Naive thymus-derived CD4-positive, alpha-beta T cell (primary cell): ENCODE results near the gene MIER1. TPM values are rescaled to one million over a fixed set of nuclear protein-coding genes. Genes with fewer than 3 reads are reported as not detected.
"Not testable (repeated sequence)": the region's sequence is repeated elsewhere in the genome, so short reads cannot be mapped to it uniquely, and the experiment has no call there.

Source experiments
- ATAC-seq: fragments of 150-1000 bp; cut with Tn5 transposase; 2 replicates; pipeline ENCODE4 v1.10.0; 2021; ENCODE audit warnings: mild to moderate bottlenecking, moderate library complexity
- CTCF ChIA-PET: fragments of 350-600 bp; sonication (Branson Sonifier 250); formaldehyde crosslinking; loops from one replicate; lab custom pipeline; 2021; ENCODE audit warnings: antibody characterized with exemption; lab: Charles Lee
- POLR2A ChIA-PET: fragments of 350-600 bp; sonication (Branson Sonifier 250); formaldehyde crosslinking; loops from one replicate; lab custom pipeline; 2021; ENCODE audit warnings: antibody characterized with exemption, inconsistent platforms; lab: Charles Lee
- DNase-seq, 9 donors: peaks; one replicate each; pipeline versions ENCODE4 v3.0.0 to v3.0.0-alpha.2; 2020 to 2022; ENCODE audit warnings: mixed read lengths in 1 of 9
- H3K27ac ChIP-seq: one replicate; pipeline ENCODE4 v1.7.0; 2013; ENCODE audit warnings: mild to moderate bottlenecking, low read depth, low read length, moderate library complexity
- H3K27me3 ChIP-seq, 2 donors: one replicate each; pipeline ENCODE4 v1.7.0; 2013; ENCODE audit warnings: low read length in 2 of 2, mild to moderate bottlenecking in 2 of 2, moderate library complexity in 2 of 2; ENCODE audit not compliant: control insufficient read depth in 2 of 2, insufficient read depth in 2 of 2
- H3K36me3 ChIP-seq, 3 experiments: 1 replicate in 2 of 3; 2 replicates in 1 of 3; pipeline ENCODE4 v1.7.0; 2013; ENCODE audit warnings: low read length in 3 of 3, mild to moderate bottlenecking in 3 of 3, moderate library complexity in 1 of 3; ENCODE audit not compliant: insufficient read depth in 3 of 3, control insufficient read depth in 2 of 3
- H3K4me1 ChIP-seq, 2 donors: one replicate each; pipeline ENCODE4 v1.7.0; 2013; ENCODE audit warnings: low read length in 2 of 2, mild to moderate bottlenecking in 2 of 2, moderate library complexity in 1 of 2; ENCODE audit not compliant: control insufficient read depth in 2 of 2, insufficient read depth in 2 of 2
- H3K4me3 ChIP-seq: 2 replicates; pipeline ENCODE4 v1.7.0; 2013; ENCODE audit warnings: mild to moderate bottlenecking, low read length
- H3K9me3 ChIP-seq, 3 experiments: 1 replicate in 2 of 3; 2 replicates in 1 of 3; pipeline ENCODE4 v1.7.0; 2013; ENCODE audit warnings: low read length in 3 of 3; ENCODE audit not compliant: control insufficient read depth in 2 of 3
- H3K27ac Mint-ChIP-seq, 9 donors: one replicate each; pipeline ENCODE4 v1.8.0; 2020 to 2022; ENCODE audit warnings: mixed read lengths in 9 of 9, mild to moderate bottlenecking in 8 of 9, moderate library complexity in 5 of 9, inconsistent platforms in 2 of 9
- H3K27me3 Mint-ChIP-seq, 5 donors: one replicate each; pipeline ENCODE4 v1.8.0; 2021 to 2022; ENCODE audit warnings: mixed read lengths in 5 of 5, mild to moderate bottlenecking in 1 of 5
- H3K36me3 Mint-ChIP-seq, 5 donors: one replicate each; pipeline ENCODE4 v1.8.0; 2020 to 2022; ENCODE audit warnings: mixed read lengths in 5 of 5, mild to moderate bottlenecking in 3 of 5, inconsistent platforms in 1 of 5
- H3K4me1 Mint-ChIP-seq, 7 donors: one replicate each; pipeline ENCODE4 v1.8.0; 2020 to 2022; ENCODE audit warnings: mixed read lengths in 7 of 7, mild to moderate bottlenecking in 3 of 7, inconsistent platforms in 1 of 7
- H3K4me3 Mint-ChIP-seq, 10 donors: one replicate each; pipeline ENCODE4 v1.8.0; 2020 to 2022; ENCODE audit warnings: mild to moderate bottlenecking in 10 of 10, mixed read lengths in 10 of 10, moderate library complexity in 6 of 10, inconsistent platforms in 2 of 10
- H3K9me3 Mint-ChIP-seq, 11 donors: one replicate each; pipeline ENCODE4 v1.8.0; 2020 to 2022; ENCODE audit warnings: mixed read lengths in 11 of 11, mild to moderate bottlenecking in 4 of 11, inconsistent platforms in 1 of 11, moderate library complexity in 1 of 11
- intact Hi-C, 2 donors: fragments of 100-400 bp; cut with micrococcal nuclease; formaldehyde crosslinking; loops; one replicate each; pipeline ENCODE4 v1.15.1; 2023
- polyA plus RNA-seq, 2 donors: library from polyadenylated mRNA; unstranded; fragments of 300-500 nt; fragmentation: Illumina TruSeq; gene quantifications; one replicate each; pipeline ENCODE4 v1.2.3, GENCODE V29; 2021
- total RNA-seq, 6 experiments: library from RNA in 5 of 6; stranded (reverse) in 5 of 6; gene quantifications; 1 replicate in 5 of 6; 2 replicates in 1 of 6; pipeline ENCODE4 v1.2.3 and lab custom pipeline; 2021 to 2026

Gene MIER1
- total and polyA plus RNA-seq, 7 experiments from 2014 or later, result 35.8 to 73.6 (median 68.5) TPM

DNA sequence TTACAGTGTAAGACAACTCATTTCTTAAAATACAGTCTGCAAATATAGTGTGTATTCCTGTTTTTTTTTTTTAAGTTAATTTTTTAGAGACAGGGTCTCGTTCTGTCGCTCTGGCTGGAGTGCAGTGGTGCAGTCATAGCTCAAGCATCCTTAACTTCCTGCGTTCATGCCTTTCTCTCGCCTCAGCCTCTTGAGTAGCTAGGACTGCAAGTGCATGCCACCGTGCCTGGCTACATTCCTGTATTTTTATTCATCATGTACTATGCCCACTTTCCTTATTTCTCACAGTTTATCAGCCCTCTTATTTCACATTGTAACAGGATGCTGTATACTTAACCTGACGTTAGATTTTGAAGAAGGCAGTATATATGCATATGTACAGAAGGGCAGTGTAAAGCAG, 26.7 kb downstream of the MIER1 start:
- H3K36me3 ChIP-seq, result peaks cover 3 to 68% (median 9%) of the 10 kb centered on the region in 3 experiments
- H3K9me3 ChIP-seq, result no peaks in the 10 kb centered on the region
- CTCF ChIA-PET, result interaction anchor here (0.6 kb wide), 1 partner anchor 178 kb away, joined by 4 read pairs; no protein-coding TSS in a partner anchor
- H3K4me3 ChIP-seq, result no peak overlapping the region
- POLR2A ChIA-PET, result interaction anchor here (0.7 to 1.0 kb wide), 2 partner anchors 8 to 19 kb away, joined by 3 read pairs; no protein-coding TSS in a partner anchor
- ATAC-seq (no peak), DNase-seq (no peak)
- peaks cover 0 to 6% of the 10 kb centered on the region in 2 donors for H3K4me1 ChIP-seq
- no peaks in the 10 kb centered on the region for H3K27me3 ChIP-seq
- intact Hi-C loops, result loop anchor here in 1 of 2 donors (5.0 kb wide), 1 partner anchor 184 kb away; no protein-coding TSS in a partner anchor
- no peak overlapping the region for H3K4me3 Mint-ChIP-seq
- peaks cover 20 to 72% (median 57%) of the 10 kb centered on the region in 7 donors for H3K4me1 Mint-ChIP-seq
- no peak overlapping the region for H3K27ac ChIP-seq
- H3K9me3 Mint-ChIP-seq, result no peaks in the 10 kb centered on the region
- no peaks in the 10 kb centered on the region for H3K27me3 Mint-ChIP-seq
- peak overlapping the region in 5 of 9 donors; percentile 9 to 72 (median 18) for H3K27ac Mint-ChIP-seq
- peaks cover 11 to 56% (median 21%) of the 10 kb centered on the region in 5 donors for H3K36me3 Mint-ChIP-seq

DNA sequence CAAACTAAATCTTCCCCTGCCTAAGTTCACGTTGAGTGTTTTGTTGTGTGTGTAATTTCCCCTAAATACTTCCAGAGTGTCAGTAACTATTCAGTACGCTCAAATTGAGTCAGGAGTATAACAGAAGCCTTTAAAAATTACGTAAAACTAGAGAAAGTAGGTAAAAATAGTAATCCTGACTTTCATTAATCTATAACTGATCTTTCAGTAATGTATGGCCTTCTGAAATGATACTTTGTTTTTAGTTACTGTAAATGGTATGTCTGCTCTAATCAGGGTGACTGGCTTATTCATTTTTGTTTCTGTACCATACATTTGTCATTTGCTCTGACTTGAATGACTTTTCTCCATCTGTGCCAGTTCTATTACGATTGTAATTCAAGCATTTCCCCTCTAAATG, 29.4 kb downstream of the MIER1 start:
- peaks cover 9 to 73% (median 56%) of the 10 kb centered on the region in 7 donors for H3K4me1 Mint-ChIP-seq
- no peak for ATAC-seq
- Histone ChIP-seq H3K27me3 (no peaks in the 10 kb centered on the region), H3K27ac (no peak overlapping the region), H3K4me3 (no peak overlapping the region), H3K9me3 (no peaks in the 10 kb centered on the region), H3K36me3 (peaks cover 0 to 48% (median 0%) of the 10 kb centered on the region in 3 experiments), H3K4me1 (no peaks in the 10 kb centered on the region)
- CTCF ChIA-PET, result no interaction called here
- H3K27me3 Mint-ChIP-seq, result no peaks in the 10 kb centered on the region
- no peak overlapping the region for H3K4me3 Mint-ChIP-seq
- H3K27ac Mint-ChIP-seq, result peak overlapping the region in 6 of 9 donors; percentile 3 to 83 (median 62)
- POLR2A ChIA-PET, result no interaction called here
- H3K9me3 Mint-ChIP-seq, result no peaks in the 10 kb centered on the region
- intact Hi-C loops, result loop anchor here in 1 of 2 donors (5.0 kb wide), 1 partner anchor 187 kb away; no protein-coding TSS in a partner anchor
- peaks cover 12 to 50% (median 17%) of the 10 kb centered on the region in 5 donors for H3K36me3 Mint-ChIP-seq
- DNase-seq, result no peak

DNA sequence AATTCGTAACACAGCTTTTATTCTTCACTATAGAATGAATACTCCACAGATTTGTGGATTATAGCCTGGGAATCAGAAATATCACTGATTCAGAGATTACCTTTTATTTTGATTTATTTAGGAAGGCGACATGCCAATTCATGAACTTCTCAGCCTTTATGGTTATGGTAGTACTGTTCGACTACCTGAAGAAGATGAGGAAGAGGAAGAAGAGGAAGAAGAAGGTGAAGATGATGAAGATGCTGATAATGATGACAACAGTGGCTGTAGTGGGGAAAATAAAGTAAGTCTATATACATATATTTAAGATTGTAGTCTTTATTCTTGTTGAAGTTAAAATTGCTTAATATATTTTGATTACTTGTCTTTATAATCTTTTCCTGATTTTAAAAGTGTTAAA, 33.1 kb downstream of the MIER1 start:
- CTCF ChIA-PET, result no interaction called here
- H3K4me3 Mint-ChIP-seq, result no peak overlapping the region
- Histone ChIP-seq H3K36me3 (peaks cover 5 to 19% (median 5%) of the 10 kb centered on the region in 3 experiments), H3K4me1 (peaks cover 0 to 10% of the 10 kb centered on the region in 2 donors), H3K27ac (no peak overlapping the region), H3K9me3 (no peaks in the 10 kb centered on the region), H3K4me3 (no peak overlapping the region), H3K27me3 (no peaks in the 10 kb centered on the region)
- ATAC-seq (no peak), DNase-seq (no peak)
- H3K9me3 Mint-ChIP-seq, result no peaks in the 10 kb centered on the region
- POLR2A ChIA-PET, result interaction anchor here (0.9 kb wide), 1 partner anchor 27 kb away, joined by 4 read pairs; no protein-coding TSS in a partner anchor
- intact Hi-C loops, result loop anchor here in 1 of 2 donors (2.0 kb wide), 1 partner anchor 13 kb away; no protein-coding TSS in a partner anchor
- H3K27ac Mint-ChIP-seq, result peak overlapping the region in 6 of 9 donors; percentile 17 to 85 (median 54)
- peaks cover 8 to 58% (median 24%) of the 10 kb centered on the region in 5 donors for H3K36me3 Mint-ChIP-seq
- H3K4me1 Mint-ChIP-seq, result peaks cover 16 to 79% (median 62%) of the 10 kb centered on the region in 7 donors
- H3K27me3 Mint-ChIP-seq, result no peaks in the 10 kb centered on the region

DNA sequence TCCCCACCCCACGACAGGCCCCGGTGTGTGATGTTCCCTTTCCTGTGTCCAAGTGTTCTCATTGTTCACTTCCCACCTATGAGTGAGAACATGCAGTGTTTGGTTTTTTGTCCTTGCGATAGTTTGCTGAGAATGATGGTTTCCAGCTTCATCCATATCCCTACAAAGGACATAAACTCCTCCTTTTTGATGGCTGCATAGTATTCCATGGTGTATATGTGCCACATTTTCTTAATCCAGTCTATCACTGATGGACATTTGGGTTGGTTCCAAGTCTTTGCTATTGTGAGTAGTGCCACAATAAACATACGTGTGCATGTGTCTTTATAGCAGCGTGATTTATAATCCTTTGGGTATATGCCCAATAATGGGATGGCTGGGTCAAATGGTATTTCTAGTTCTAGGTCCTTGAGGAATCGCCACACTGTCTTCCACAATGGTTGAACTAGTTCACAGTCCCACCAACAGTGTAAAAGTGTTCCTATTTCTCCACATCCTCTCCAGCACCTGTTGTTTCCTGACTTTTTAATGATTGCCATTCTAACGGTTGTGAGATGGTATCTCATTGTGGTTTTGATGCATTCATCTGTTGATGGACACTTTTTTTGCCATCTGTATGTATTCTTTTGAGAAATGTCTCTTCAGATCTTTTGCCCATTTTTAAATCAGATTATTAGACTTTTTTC, 41.5 kb downstream of the MIER1 start:
- H3K36me3 Mint-ChIP-seq, result peaks cover 27 to 56% (median 54%) of the 10 kb centered on the region in 5 donors
- ATAC-seq, result not testable (repeated sequence)

DNA sequence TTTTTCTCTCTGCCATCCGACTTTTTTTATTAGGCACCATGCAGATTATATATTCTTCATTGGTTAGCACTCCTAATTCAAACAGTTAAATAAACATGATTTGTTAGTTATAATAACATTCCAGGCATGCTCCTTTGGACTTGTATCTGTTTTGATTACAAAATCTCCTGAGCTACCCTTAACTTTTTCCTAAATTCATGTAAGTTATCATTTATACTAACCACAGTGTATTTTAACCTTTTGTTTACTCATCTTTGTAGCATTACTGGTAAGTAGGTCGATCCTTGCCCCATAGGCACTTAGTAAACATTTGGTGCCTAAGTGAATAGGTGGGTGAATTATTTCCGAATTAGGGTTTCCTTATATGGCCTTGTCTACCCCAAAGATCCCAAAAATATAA, 43.8 kb downstream of the MIER1 start:
- ChIA-PET POLR2A (no interaction called here), CTCF (no interaction called here)
- H3K4me3 Mint-ChIP-seq, result no peak overlapping the region
- Histone ChIP-seq H3K4me3 (no peak overlapping the region), H3K9me3 (no peaks in the 10 kb centered on the region), H3K27ac (no peak overlapping the region), H3K27me3 (no peaks in the 10 kb centered on the region), H3K4me1 (no peaks in the 10 kb centered on the region), H3K36me3 (peaks cover 9 to 48% (median 14%) of the 10 kb centered on the region in 3 experiments)
- H3K27ac Mint-ChIP-seq, result peak overlapping the region in 7 of 9 donors; percentile 10 to 91 (median 59)
- peaks cover 33 to 55% (median 50%) of the 10 kb centered on the region in 5 donors for H3K36me3 Mint-ChIP-seq
- H3K27me3 Mint-ChIP-seq, result no peaks in the 10 kb centered on the region
- peaks cover 12 to 44% (median 31%) of the 10 kb centered on the region in 7 donors for H3K4me1 Mint-ChIP-seq
- intact Hi-C loops, result no loop called here
- DNase-seq (no peak), ATAC-seq (no peak)
- peaks cover 0 to 14% (median 5%) of the 10 kb centered on the region in 11 donors for H3K9me3 Mint-ChIP-seq

More for the DNA sequence above, 41.5 kb downstream of the MIER1 start:
- DNase-seq, CTCF ChIA-PET, H3K4me3 ChIP-seq, H3K27ac ChIP-seq, POLR2A ChIA-PET, H3K4me3 Mint-ChIP-seq, H3K27me3 Mint-ChIP-seq, H3K27me3 ChIP-seq, H3K9me3 ChIP-seq, H3K4me1 ChIP-seq: not testable (repeated sequence)
- H3K9me3 Mint-ChIP-seq, result peaks cover 0 to 14% (median 5%) of the 10 kb centered on the region in 11 donors
- peaks cover 9 to 45% (median 31%) of the 10 kb centered on the region in 7 donors for H3K4me1 Mint-ChIP-seq
- H3K36me3 ChIP-seq, result peaks cover 14 to 44% (median 14%) of the 10 kb centered on the region in 3 experiments
- H3K27ac Mint-ChIP-seq, result peak overlapping the region in 7 of 9 donors; percentile 17 to 90 (median 59)
- intact Hi-C loops, result loop anchor here (2.0 kb wide), 1 partner anchor 14 kb away; no protein-coding TSS in a partner anchor

DNA sequence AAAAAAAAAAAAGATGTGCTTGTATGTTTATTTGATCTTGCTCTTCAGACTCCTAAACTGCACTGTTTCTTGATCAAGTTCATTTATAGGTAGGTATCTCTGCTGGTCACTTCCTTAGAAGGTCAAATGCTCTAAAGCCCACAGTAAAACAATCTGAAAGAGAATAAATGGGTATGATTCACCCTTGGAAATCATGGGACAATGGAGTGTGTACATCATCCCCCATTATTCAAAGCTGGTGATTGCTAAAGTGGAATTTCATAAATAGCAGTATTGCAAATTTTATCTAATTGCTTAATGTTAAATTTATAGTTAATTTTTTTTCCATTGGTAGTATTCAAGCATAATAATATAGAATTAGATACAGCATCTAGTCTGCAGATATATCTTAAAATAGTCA, 53.4 kb downstream of the MIER1 start:
- CTCF ChIA-PET, result interaction anchor here (1.1 to 2.5 kb wide), 3 partner anchors 18 to 171 kb away, joined by 3 to 8 read pairs (median 5); no protein-coding TSS in a partner anchor
- peaks cover 4 to 30% (median 16%) of the 10 kb centered on the region in 5 donors for H3K36me3 Mint-ChIP-seq
- POLR2A ChIA-PET, result interaction anchor here (0.6 kb wide), 2 partner anchors 53 to 522 kb away, joined by 3 to 4 read pairs; partner anchors contain the start of genes DNAI4 and MIER1

More for the DNA sequence above, 53.4 kb downstream of the MIER1 start:
- Mint-ChIP-seq H3K9me3 (no peaks in the 10 kb centered on the region), H3K4me3 (peak overlapping the region in 1 of 10 donors; percentile 7), H3K4me1 (peaks cover 5 to 43% (median 29%) of the 10 kb centered on the region in 7 donors), H3K27ac (peak overlapping the region in 2 of 9 donors; percentile 46 to 68), H3K27me3 (no peaks in the 10 kb centered on the region)
- no peak overlapping the region for H3K4me3 ChIP-seq
- DNase-seq (no peak), ATAC-seq (no peak)
- no peaks in the 10 kb centered on the region for H3K9me3 ChIP-seq
- no peak overlapping the region for H3K27ac ChIP-seq
- H3K36me3 ChIP-seq, result peaks cover 8 to 28% (median 23%) of the 10 kb centered on the region in 3 experiments
- no peaks in the 10 kb centered on the region for H3K27me3 ChIP-seq
- intact Hi-C loops, result no loop called here
- H3K4me1 ChIP-seq, result peaks cover 0 to 8% of the 10 kb centered on the region in 2 donors
